Fibroblast of lung (primary cell): Measurements from ENCODE around the gene AMZ2.
"Not testable (repeated sequence)": the region's sequence is repeated elsewhere in the genome, so short reads cannot be mapped to it uniquely, and the experiment has no call there.

Experiments
- CTCF ChIP-seq, 2 donors: IDR thresholded peaks in 1 of 2; conservative IDR thresholded peaks in 1 of 2; 1 replicate in 1 of 2; 2 replicates in 1 of 2; pipeline ENCODE4 v1.5.1; 2011 to 2012; ENCODE audit warnings: low read length in 2 of 2, control low read depth in 1 of 2, inconsistent platforms in 1 of 2, low read depth in 1 of 2, mild to moderate bottlenecking in 1 of 2
- EZH2 ChIP-seq: IDR thresholded peaks from 2 replicates; pipeline ENCODE4 v1.5.1; 2012; ENCODE audit warnings: low read length, control low read depth, mild to moderate bottlenecking; ENCODE audit errors: missing control alignments

DNA sequence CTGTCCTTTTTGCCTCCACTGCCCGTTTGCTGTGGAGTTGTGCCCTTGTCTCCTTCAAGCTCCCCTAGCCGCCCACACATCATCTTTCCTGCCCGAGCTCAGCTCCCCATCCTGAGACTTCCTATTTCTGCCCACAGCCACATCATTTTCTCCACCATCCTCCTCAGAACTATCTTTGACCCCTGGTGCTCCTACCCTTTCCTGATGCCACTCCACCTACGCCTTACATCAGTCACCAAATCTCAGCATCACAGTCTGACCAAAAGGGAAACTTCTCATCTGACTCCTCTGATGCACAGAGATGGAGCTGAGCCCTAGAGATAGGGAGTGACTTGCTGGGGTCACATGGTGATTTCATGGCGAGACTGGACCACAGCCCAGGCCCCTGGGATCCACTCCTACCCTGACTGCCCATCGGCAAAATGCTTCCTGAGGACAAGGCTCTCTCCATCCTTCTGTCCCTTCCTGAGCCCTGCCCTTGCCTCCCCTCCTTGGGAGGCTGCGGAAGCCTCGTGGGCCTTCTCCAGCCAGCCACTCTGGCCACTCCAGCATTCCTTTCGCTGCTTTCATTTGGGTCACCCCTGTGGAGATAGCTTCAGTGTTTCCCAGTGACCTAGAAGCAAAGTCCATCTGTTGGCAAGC is 19.7 kb upstream of the AMZ2 start:
- TF ChIP-seq CTCF (conservative IDR thresholded peaks at IDR 0.05 in 1 of 2, IDR thresholded peaks at IDR 0.05 in 1 of 2; ENCODE audit: low read depth in 1 of 2, low read length in 2 of 2); EZH2: not testable (repeated sequence)
